Osteocyte (in vitro differentiated cells): ENCODE results near the gene NUP37. TPM values are rescaled to one million over a fixed set of nuclear protein-coding genes. Genes with fewer than 3 reads are reported as not detected.
A peak's percentile ranks its signal among the peaks of the same experiment; 100 is the strongest.
"Not testable (repeated sequence)": the region's sequence is repeated elsewhere in the genome, so short reads cannot be mapped to it uniquely, and the experiment has no call there.

ENCODE experiments used
- DNase-seq: peaks from one replicate; pipeline ENCODE4 v3.0.0; 2021; ENCODE audit warnings: mixed read lengths; ENCODE audit not compliant: unreplicated experiment; ENCODE audit errors: extremely low spot score
- H3K27ac Mint-ChIP-seq: one replicate; pipeline ENCODE4 v1.8.0; 2021; ENCODE audit warnings: mild to moderate bottlenecking, mixed read lengths; ENCODE audit not compliant: unreplicated experiment
- H3K27me3 Mint-ChIP-seq: one replicate; pipeline ENCODE4 v1.8.0; 2021; ENCODE audit warnings: mixed read lengths; ENCODE audit not compliant: unreplicated experiment
- H3K36me3 Mint-ChIP-seq: one replicate; pipeline ENCODE4 v1.8.0; 2021; ENCODE audit warnings: mixed read lengths; ENCODE audit not compliant: unreplicated experiment
- H3K4me1 Mint-ChIP-seq: one replicate; pipeline ENCODE4 v1.8.0; 2021; ENCODE audit warnings: mixed read lengths; ENCODE audit not compliant: unreplicated experiment
- H3K4me3 Mint-ChIP-seq: one replicate; pipeline ENCODE4 v1.8.0; 2021; ENCODE audit warnings: mild to moderate bottlenecking, moderate library complexity, mixed read lengths; ENCODE audit not compliant: unreplicated experiment
- H3K9me3 Mint-ChIP-seq: one replicate; pipeline ENCODE4 v1.8.0; 2021; ENCODE audit warnings: mixed read lengths; ENCODE audit not compliant: unreplicated experiment
- long read RNA-seq: library from polyadenylated mRNA; unstranded; transcript quantifications from one replicate; pipeline ENCODE4 v2.0.0, GENCODE V29; 2021
- total RNA-seq: library from RNA; stranded (reverse); gene quantifications from 2 replicates; pipeline ENCODE4 v1.2.1, GENCODE V29; 2021
- TF ChIP-seq, protein P1 (sequence below): fragments of 200-600 bp; sonication (generic); IDR thresholded peaks from 2 replicates; pipeline ENCODE4 v1.5.0; 2021; ENCODE audit warnings: antibody characterized with exemption, mild to moderate bottlenecking, moderate library complexity

The NUP37 gene
- total RNA-seq: 24.6 and 25.4 TPM in 2 replicates
- long read RNA-seq, transcript NUP37-207 (7 exons, 1,158 nt): minor isoform, 8 of 116 reads
- long read RNA-seq, transcript NUP37-209 (10 exons, 2,372 nt): major isoform, 97 of 116 reads
- long read RNA-seq, partial matches to known transcripts: 2 of 116 reads
- long read RNA-seq, other reads (novel, unspliced or antisense): 7 of 116 reads

DNA sequence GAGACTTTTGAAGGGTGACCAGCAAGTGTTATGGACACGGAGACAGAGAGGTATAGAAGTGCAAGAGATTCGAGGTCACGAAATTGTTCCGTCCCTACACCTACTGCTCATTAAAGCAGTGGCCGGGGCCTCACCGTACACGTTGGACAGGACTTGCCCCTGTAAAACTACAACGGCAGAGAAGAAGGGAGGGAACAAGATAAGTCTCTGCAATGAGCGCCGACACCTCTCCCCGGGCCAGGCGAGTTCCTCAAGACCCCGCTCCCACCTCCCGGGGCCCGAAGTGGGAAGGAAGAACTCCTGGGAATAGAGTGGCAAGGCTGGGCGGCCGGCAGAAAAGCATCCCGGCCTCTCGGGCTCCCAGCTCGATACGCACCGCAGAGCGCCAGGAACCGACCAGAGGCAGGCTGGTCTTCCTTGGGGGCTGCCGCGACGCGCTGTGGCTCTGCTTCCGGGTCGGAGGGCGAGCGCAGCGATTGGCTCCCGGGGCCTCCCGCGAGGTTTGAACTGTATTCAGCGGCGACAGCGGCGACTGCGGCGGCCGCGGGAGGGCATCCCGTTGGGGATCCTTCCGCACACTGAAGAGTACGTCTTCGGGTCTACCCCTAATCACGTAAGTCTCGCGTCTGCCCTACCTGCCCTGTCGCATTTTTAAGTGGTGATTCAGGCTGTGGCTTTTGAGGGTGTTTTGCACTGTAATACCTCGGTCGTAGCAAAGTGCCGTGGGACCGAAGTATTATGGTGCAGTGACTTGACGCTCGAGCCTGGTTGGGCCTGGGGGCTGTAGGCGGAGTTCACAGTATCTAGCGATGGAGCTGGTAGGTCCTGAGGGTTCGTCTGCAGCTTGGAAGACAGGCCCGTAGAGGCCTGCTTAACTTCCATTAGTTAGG lies at the start of gene NUP37, which contains the start of gene PARPBP:
Gene NUP37, minus strand, starts transcription at position 441 of the 890 bp plus-strand sequence. CDS start 1,596 bp downstream, outside the sequence.
Gene PARPBP, plus strand, starts transcription at position 510 of the 890 bp plus-strand sequence. CDS start 3,706 bp downstream, outside the sequence.
- DNase-seq: peak; percentile 96
- H3K4me3 Mint-ChIP-seq: peak within 1 kb of the TSS; percentile 79

GRCh38 chr12:102167821-102168604 lies 48.1 kb upstream of the NUP37 start:
- Mint-ChIP-seq H3K4me3 (no peak overlapping the region), H3K27ac (peak overlapping the region; percentile 0), H3K27me3 (no peaks in the 10 kb centered on the region), H3K4me1 (peaks cover 18% of the 10 kb centered on the region), H3K36me3 (no peaks in the 10 kb centered on the region), H3K9me3 (no peaks in the 10 kb centered on the region)
- TF ChIP-seq, protein P1, sequence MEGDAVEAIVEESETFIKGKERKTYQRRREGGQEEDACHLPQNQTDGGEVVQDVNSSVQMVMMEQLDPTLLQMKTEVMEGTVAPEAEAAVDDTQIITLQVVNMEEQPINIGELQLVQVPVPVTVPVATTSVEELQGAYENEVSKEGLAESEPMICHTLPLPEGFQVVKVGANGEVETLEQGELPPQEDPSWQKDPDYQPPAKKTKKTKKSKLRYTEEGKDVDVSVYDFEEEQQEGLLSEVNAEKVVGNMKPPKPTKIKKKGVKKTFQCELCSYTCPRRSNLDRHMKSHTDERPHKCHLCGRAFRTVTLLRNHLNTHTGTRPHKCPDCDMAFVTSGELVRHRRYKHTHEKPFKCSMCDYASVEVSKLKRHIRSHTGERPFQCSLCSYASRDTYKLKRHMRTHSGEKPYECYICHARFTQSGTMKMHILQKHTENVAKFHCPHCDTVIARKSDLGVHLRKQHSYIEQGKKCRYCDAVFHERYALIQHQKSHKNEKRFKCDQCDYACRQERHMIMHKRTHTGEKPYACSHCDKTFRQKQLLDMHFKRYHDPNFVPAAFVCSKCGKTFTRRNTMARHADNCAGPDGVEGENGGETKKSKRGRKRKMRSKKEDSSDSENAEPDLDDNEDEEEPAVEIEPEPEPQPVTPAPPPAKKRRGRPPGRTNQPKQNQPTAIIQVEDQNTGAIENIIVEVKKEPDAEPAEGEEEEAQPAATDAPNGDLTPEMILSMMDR: no peak
- no peak for DNase-seq

More for the DNA sequence above, at the start of gene NUP37, which contains the start of gene PARPBP:
- H3K27me3 Mint-ChIP-seq: no peaks in the 10 kb centered on the region
- peaks cover 12% of the 10 kb centered on the region for H3K4me1 Mint-ChIP-seq
- H3K9me3 Mint-ChIP-seq: no peaks in the 10 kb centered on the region
- TF ChIP-seq, protein P1: no peak
- peaks cover 6% of the 10 kb centered on the region for H3K36me3 Mint-ChIP-seq
- peak within 1 kb of the TSS; percentile 95 for H3K27ac Mint-ChIP-seq

GRCh38 chr12:102163383-102163782 lies 43.5 kb upstream of the NUP37 start:
- DNase-seq: no peak
- Mint-ChIP-seq H3K4me3 (no peak overlapping the region), H3K36me3 (no peaks in the 10 kb centered on the region), H3K4me1 (peaks cover 10% of the 10 kb centered on the region), H3K27ac (no peak overlapping the region), H3K27me3 (no peaks in the 10 kb centered on the region), H3K9me3 (no peaks in the 10 kb centered on the region)
- TF ChIP-seq, protein P1: no peak

- H3K4me3 Mint-ChIP-seq, DNase-seq, H3K36me3 Mint-ChIP-seq, H3K9me3 Mint-ChIP-seq, H3K27me3 Mint-ChIP-seq, H3K27ac Mint-ChIP-seq, H3K4me1 Mint-ChIP-seq: not testable (repeated sequence)
These were observed 35.3 kb upstream of the NUP37 start for GRCh38 chr12:102155206-102155605.

DNA sequence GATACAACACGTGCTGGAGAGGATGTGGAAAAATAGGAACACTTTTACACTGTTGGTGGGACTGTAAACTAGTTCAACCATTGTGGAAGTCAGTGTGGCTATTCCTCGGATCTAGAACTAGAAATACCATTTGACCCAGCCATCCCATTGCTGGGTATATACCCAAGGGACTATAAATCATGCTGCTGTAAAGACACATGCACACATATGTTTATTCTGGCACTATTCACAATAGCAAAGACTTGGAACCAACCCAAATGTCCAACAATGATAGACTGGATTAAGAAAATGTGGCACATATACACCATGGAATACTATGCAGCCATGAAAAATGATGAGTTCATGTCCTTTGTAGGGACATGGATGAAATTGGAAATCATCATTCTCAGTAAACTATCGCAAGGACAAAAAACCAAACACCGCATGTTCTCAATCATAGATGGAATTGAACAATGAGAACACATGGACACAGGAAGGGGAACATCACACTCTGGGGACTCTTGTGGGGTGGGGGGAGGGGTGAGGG lies 27.2 kb upstream of the NUP37 start:
- DNase-seq, H3K9me3 Mint-ChIP-seq: not testable (repeated sequence)

More for the DNA sequence above, 27.2 kb upstream of the NUP37 start:
- H3K27ac Mint-ChIP-seq, H3K36me3 Mint-ChIP-seq, H3K4me3 Mint-ChIP-seq, H3K27me3 Mint-ChIP-seq: not testable (repeated sequence)
- H3K4me1 Mint-ChIP-seq: peaks cover 17% of the 10 kb centered on the region
